ENCODE data around the gene FBH1.

Gene FBH1

DNA sequence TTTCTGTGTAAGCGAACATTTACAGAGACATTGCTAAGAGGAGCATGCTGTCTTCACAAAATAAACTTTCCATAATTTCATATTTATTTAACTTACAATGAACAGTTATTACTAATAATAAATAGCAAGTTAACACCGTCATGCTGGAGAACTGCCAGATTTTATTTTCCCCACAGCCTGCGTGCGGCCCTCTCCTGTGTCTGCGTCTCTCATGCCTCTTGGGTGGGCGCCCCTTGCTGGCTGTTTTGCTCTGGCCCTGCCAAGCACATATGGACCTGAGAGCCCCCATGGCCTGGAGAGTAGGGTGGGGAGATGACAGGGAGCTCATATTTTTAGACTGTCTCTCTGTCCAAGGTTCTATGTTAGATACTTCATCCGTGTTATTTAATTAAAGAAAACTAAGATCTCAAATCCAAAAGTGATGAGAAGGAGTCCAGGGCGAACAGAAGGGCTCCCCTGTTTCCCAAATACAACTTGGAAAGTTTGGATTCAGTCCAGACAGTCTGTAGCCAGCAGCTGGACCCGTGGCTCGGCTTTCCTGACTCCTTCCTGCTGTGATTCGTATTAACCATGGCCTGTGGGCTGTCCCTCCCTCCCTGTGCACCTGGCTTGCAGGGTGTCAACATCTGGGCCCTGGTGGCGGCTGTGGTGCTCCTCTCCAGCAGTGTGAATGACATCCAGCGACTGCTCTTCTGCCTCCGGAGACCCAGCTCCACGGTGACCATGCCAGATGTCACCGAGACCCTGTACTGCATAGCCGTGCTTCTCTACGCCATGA is 20.5 kb downstream of the FBH1 start:
- Histone ChIP-seq H3K9me3 (no peaks in the 10 kb centered on the region), H3K27me3 (no peaks in the 10 kb centered on the region), H3K4me3 (ENCODE audit: low read depth, low read length) (no peak overlapping the region), H3K36me3 (peaks cover 42% of the 10 kb centered on the region), H3K4me1 (no peaks in the 10 kb centered on the region)
- TF ChIP-seq, protein P1, sequence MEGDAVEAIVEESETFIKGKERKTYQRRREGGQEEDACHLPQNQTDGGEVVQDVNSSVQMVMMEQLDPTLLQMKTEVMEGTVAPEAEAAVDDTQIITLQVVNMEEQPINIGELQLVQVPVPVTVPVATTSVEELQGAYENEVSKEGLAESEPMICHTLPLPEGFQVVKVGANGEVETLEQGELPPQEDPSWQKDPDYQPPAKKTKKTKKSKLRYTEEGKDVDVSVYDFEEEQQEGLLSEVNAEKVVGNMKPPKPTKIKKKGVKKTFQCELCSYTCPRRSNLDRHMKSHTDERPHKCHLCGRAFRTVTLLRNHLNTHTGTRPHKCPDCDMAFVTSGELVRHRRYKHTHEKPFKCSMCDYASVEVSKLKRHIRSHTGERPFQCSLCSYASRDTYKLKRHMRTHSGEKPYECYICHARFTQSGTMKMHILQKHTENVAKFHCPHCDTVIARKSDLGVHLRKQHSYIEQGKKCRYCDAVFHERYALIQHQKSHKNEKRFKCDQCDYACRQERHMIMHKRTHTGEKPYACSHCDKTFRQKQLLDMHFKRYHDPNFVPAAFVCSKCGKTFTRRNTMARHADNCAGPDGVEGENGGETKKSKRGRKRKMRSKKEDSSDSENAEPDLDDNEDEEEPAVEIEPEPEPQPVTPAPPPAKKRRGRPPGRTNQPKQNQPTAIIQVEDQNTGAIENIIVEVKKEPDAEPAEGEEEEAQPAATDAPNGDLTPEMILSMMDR (IDR thresholded peaks at IDR 0.05; ENCODE audit: low read depth, low read length) = no peak
- DNase-seq = no peak

DNA sequence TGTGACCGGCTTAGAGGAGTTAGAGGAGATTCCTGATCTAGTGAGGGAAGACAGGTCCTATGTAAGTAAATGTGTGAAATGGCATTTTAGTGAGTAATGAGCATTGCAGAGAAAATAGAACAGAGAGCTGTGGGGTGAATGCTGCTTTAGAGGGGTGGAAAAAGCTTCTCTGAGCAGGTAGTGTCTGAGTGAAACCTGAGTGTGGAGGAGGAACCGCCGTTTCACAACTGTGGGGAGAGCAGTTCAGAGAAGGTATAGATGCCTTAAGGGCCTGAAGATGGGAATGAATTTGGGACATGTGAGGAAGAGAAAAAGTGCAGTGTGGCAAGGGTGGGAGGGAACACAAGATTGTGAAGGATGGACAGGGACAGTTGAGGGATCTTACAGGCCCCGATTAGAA is 21.6 kb downstream of the FBH1 start:
- Histone ChIP-seq H3K9me3 (no peaks in the 10 kb centered on the region), H3K4me3 (ENCODE audit: low read depth, low read length) (no peak overlapping the region), H3K27me3 (no peaks in the 10 kb centered on the region), H3K4me1 (no peaks in the 10 kb centered on the region), H3K36me3 (peaks cover 42% of the 10 kb centered on the region)
- DNase-seq = no peak
- TF ChIP-seq, protein P1 (IDR thresholded peaks at IDR 0.05; ENCODE audit: low read depth, low read length) = no peak

DNA sequence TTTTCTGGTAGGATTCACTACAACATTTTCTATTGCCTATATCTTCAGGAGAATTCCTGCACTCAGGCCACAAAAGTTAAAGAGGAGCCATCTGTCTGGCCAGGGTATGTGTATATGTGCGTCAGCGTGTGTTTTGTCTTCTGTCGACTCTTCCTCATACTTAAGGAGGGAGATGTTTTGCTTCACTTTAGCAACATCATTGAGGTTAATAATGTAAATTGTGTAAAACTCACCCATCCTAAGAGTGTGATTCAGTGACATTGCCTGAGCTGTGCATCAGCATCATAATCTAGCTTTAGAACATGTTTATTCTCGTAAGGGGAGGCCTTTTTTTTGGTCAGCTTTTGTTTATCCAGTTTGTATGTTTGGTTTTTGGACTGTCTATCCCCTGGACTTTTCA is 23.7 kb downstream of the FBH1 start:
- TF ChIP-seq, protein P1 (IDR thresholded peaks at IDR 0.05; ENCODE audit: low read depth, low read length) = no peak

DNA sequence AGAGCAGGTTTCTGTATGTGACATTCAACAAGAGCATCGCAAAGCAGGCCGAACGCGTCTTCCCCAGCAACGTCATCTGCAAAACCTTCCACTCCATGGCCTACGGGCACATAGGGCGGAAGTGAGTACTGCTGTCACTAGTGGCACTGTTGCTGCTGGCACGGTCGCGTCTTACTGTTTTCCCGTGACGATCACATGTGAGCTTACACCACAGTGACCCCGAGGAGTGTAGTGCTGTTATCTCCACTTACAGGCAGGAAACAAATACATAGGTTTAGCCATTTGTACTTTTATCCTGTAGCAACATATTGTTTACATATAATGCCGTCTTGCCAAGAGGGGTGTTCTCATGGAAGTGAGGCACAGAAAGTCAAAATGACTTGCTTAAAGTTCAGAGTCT is 25.4 kb downstream of the FBH1 start:
- Histone ChIP-seq H3K9me3 (no peaks in the 10 kb centered on the region), H3K4me1 (no peaks in the 10 kb centered on the region), H3K27me3 (no peaks in the 10 kb centered on the region), H3K36me3 (peaks cover 53% of the 10 kb centered on the region), H3K4me3 (ENCODE audit: low read depth, low read length) (no peak overlapping the region)
- TF ChIP-seq, protein P1 (IDR thresholded peaks at IDR 0.05; ENCODE audit: low read depth, low read length) = no peak
- no peak for DNase-seq

More for the DNA sequence above, 23.7 kb downstream of the FBH1 start:
- H3K9me3 ChIP-seq = no peaks in the 10 kb centered on the region
- no peak overlapping the region for H3K4me3 ChIP-seq (ENCODE audit: low read depth, low read length)
- H3K4me1 ChIP-seq = no peaks in the 10 kb centered on the region
- no peak for DNase-seq
- no peaks in the 10 kb centered on the region for H3K27me3 ChIP-seq
- peaks cover 54% of the 10 kb centered on the region for H3K36me3 ChIP-seq

DNA sequence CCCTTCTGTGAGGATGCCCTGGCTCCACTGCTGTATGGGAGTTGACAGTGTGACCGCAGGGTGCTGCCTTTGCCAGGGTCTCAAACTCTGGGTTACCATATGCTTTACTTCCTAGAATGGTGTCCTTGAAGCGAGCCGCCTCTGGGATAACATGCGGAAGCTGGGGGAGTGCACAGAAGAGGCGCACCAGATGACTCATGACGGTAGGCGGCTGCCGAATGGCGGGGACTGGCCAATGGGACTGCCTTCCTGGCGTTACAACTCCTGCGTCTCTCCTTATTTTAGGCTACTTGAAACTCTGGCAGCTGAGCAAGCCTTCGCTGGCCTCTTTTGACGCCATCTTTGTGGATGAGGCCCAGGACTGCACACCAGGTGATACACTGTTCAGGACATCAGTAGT is 27.3 kb downstream of the FBH1 start:
- H3K4me1 ChIP-seq = no peaks in the 10 kb centered on the region
- H3K4me3 ChIP-seq (ENCODE audit: low read depth, low read length) = no peak overlapping the region
- H3K36me3 ChIP-seq = peaks cover 59% of the 10 kb centered on the region
- H3K27me3 ChIP-seq = no peaks in the 10 kb centered on the region
- TF ChIP-seq, protein P1 (IDR thresholded peaks at IDR 0.05; ENCODE audit: low read depth, low read length) = no peak
- no peak for DNase-seq
- no peaks in the 10 kb centered on the region for H3K9me3 ChIP-seq

DNA sequence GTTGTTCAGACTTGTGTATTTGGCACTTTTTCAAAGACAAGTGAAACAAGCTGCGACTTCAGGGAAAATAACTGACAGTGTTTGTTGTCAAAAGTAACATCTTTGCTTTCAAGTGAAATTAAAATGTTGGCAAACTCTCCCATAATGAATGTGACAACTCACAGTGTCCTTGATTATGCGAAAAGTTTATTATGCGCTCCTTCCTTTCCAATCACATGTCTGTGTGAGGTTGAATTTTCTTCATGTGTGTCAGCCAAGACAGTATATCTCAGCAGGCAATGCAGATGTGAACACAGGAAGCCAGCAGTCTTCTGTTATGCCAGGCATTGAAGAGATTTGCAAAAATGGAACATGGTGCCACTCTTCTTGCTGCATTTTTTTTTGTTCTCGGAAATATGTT is 28.7 kb downstream of the FBH1 start:
- Histone ChIP-seq H3K4me3 (ENCODE audit: low read depth, low read length) (no peak overlapping the region), H3K36me3 (peaks cover 68% of the 10 kb centered on the region), H3K4me1 (no peaks in the 10 kb centered on the region), H3K27me3 (no peaks in the 10 kb centered on the region), H3K9me3 (no peaks in the 10 kb centered on the region)
- no peak for DNase-seq
- TF ChIP-seq, protein P1 (IDR thresholded peaks at IDR 0.05; ENCODE audit: low read depth, low read length) = no peak

Measured in BE2C (cell line).